HL-60 (cell line): Measurements from ENCODE around the gene PCDH12.
A peak's percentile ranks its signal among the peaks of the same experiment; 100 is the strongest.

Experiments used
- DNase-seq, 2 experiments: peaks; one replicate each; pipeline ENCODE4 v3.0.0-alpha.2; 2010 to 2020; ENCODE audit warnings: low read depth in 1 of 2, low spot score in 1 of 2
- H3K27ac ChIP-seq: fragments of 250-450 bp; sonication (Bioruptor Pico); replicated peaks from 2 replicates; pipeline ENCODE4 v1.5.1; 2020; ENCODE audit warnings: mild to moderate bottlenecking, moderate library complexity
- H3K27me3 ChIP-seq: fragments of 250-450 bp; sonication (Bioruptor Pico); 2 replicates; pipeline ENCODE4 v1.5.1; 2021; ENCODE audit warnings: mild to moderate bottlenecking, moderate library complexity; ENCODE audit not compliant: insufficient read depth, poor library complexity, severe bottlenecking
- H3K4me3 ChIP-seq: replicated peaks from 2 replicates; pipeline ENCODE4 v1.5.1; 2011; ENCODE audit warnings: mild to moderate bottlenecking, control low read depth, low read length; ENCODE audit not compliant: insufficient read depth
- GABPA ChIP-seq: IDR thresholded peaks from 2 replicates; pipeline ENCODE4 v1.6.1; 2012; ENCODE audit warnings: low read depth
- POLR2AphosphoS5 ChIP-seq: IDR thresholded peaks from 2 replicates; pipeline ENCODE4 v1.6.1; 2012; ENCODE audit warnings: low read depth
- SPI1 ChIP-seq: IDR thresholded peaks from 2 replicates; pipeline ENCODE4 v1.6.1; 2012; ENCODE audit warnings: low read depth, mild to moderate bottlenecking, borderline replicate concordance
- TF ChIP-seq, protein P1 (sequence below): IDR thresholded peaks from 2 replicates; pipeline ENCODE4 v1.6.1; 2012; ENCODE audit warnings: low read depth; ENCODE audit not compliant: insufficient replicate concordance
- TF ChIP-seq, protein P2 (sequence below): IDR thresholded peaks from one replicate; pipeline ENCODE4 v1.5.1; 2011; ENCODE audit warnings: low read length, control low read depth, inconsistent platforms; ENCODE audit not compliant: insufficient read depth

PCDH12 gene

DNA sequence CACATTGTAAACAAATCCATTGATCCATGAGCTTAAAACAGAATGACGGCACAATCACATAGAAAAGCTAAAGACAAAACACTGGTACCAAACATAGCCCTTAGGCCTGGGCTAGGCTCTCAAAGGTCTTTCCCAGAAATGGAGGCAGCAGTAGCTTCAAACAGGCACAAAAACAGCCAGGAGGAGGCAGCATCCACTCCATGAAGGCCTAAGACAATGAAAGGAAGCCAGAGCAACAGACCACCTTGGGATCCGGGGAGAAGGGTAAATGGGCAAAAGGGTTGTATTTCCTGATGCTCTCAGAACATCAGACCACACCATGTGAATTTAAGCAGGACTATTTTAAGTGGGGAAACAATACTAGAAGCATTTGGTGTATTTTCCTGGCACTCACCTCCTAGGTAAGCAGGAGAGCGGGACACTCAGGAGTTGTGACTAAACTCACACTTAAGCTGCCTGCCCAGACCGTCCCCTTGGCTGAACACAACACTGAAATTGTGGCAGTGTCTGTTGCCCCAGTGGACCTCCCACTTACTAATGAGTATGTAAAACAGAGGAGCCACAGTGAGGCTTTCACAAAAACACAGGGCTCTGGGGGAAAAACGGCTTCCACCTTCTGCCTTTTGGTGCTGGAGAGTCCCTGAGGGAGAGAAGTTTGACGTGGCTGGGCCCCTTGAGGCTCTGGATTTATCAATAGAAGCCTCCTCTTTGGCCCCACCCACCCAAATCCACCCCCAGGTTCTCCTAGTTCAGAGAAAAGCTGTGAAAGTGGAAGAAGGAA, 42.9 kb upstream of the PCDH12 start:
- Histone ChIP-seq H3K27me3 (no peaks in the 10 kb centered on the region), H3K27ac (no peak overlapping the region), H3K4me3 (no peak overlapping the region)
- no peak for TF ChIP-seq POLR2AphosphoS5
- TF ChIP-seq GABPA: no peak
- TF ChIP-seq, protein P1, sequence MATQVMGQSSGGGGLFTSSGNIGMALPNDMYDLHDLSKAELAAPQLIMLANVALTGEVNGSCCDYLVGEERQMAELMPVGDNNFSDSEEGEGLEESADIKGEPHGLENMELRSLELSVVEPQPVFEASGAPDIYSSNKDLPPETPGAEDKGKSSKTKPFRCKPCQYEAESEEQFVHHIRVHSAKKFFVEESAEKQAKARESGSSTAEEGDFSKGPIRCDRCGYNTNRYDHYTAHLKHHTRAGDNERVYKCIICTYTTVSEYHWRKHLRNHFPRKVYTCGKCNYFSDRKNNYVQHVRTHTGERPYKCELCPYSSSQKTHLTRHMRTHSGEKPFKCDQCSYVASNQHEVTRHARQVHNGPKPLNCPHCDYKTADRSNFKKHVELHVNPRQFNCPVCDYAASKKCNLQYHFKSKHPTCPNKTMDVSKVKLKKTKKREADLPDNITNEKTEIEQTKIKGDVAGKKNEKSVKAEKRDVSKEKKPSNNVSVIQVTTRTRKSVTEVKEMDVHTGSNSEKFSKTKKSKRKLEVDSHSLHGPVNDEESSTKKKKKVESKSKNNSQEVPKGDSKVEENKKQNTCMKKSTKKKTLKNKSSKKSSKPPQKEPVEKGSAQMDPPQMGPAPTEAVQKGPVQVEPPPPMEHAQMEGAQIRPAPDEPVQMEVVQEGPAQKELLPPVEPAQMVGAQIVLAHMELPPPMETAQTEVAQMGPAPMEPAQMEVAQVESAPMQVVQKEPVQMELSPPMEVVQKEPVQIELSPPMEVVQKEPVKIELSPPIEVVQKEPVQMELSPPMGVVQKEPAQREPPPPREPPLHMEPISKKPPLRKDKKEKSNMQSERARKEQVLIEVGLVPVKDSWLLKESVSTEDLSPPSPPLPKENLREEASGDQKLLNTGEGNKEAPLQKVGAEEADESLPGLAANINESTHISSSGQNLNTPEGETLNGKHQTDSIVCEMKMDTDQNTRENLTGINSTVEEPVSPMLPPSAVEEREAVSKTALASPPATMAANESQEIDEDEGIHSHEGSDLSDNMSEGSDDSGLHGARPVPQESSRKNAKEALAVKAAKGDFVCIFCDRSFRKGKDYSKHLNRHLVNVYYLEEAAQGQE: no peak
- TF ChIP-seq, protein P2, sequence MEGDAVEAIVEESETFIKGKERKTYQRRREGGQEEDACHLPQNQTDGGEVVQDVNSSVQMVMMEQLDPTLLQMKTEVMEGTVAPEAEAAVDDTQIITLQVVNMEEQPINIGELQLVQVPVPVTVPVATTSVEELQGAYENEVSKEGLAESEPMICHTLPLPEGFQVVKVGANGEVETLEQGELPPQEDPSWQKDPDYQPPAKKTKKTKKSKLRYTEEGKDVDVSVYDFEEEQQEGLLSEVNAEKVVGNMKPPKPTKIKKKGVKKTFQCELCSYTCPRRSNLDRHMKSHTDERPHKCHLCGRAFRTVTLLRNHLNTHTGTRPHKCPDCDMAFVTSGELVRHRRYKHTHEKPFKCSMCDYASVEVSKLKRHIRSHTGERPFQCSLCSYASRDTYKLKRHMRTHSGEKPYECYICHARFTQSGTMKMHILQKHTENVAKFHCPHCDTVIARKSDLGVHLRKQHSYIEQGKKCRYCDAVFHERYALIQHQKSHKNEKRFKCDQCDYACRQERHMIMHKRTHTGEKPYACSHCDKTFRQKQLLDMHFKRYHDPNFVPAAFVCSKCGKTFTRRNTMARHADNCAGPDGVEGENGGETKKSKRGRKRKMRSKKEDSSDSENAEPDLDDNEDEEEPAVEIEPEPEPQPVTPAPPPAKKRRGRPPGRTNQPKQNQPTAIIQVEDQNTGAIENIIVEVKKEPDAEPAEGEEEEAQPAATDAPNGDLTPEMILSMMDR: no peak
- TF ChIP-seq SPI1: no peak
- peak in 1 of 2 experiments; percentile 12 for DNase-seq

DNA sequence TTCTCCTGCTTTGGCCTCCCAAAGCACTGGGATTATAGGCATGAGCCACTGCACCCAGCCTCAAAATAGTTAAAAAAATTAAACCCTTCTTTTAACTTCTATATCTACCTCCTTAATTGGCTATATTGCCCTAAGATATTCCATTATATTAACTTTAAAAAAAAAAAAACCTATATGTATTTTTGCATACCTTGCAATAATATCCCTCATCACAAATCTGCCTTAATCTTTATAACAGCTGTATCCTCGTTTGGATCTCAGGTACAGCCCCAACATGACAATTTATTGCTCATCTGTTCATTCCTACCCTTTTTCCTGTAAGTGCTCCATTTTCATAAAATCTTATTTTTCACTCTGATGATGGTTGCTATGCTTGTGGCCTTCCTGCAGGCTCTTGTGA, 42.2 kb upstream of the PCDH12 start:
- H3K27me3 ChIP-seq: no peaks in the 10 kb centered on the region
- no peak for DNase-seq
- TF ChIP-seq, protein P2: no peak
- TF ChIP-seq GABPA (no peak), POLR2AphosphoS5 (no peak), SPI1 (no peak)
- TF ChIP-seq, protein P1: no peak
- H3K4me3 ChIP-seq: no peak overlapping the region
- H3K27ac ChIP-seq: no peak overlapping the region

DNA sequence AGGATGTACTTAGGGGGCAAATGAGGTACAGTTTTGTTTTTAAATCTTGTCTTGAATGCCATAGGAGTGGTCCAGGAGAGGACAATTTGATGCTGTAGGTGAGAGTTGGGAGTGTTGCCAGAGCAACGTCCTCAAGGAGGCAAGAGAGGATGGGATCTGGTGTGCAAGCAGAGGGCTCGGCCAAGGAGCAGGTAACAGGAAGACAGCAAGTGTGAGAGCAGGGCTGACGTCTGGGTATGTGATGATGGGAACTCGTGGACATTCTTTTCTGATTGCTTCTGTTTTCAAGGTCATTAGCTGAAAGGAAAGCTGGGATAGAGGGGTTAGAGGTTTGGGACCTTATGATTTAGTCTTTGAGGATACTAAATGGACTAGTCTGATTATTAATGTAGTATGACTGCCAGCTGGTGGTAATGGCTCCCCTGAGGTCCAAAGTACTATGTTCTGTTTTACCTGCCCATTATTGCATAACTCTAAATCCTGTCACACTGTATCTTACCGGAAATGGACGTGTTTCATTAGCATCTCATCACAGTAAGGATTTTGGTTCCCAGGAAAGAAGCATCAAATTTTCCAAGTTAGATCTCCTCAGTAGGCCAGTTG, 39.5 kb upstream of the PCDH12 start:
- Histone ChIP-seq H3K27ac (no peak overlapping the region), H3K27me3 (no peaks in the 10 kb centered on the region), H3K4me3 (no peak overlapping the region)
- DNase-seq: no peak
- TF ChIP-seq, protein P2: no peak
- TF ChIP-seq POLR2AphosphoS5: no peak
- TF ChIP-seq SPI1: no peak
- TF ChIP-seq GABPA: no peak
- TF ChIP-seq, protein P1: no peak
